ENCODE measurements around the gene THOP1.
"Not testable (repeated sequence)": the region's sequence is repeated elsewhere in the genome, so short reads cannot be mapped to it uniquely, and the experiment has no call there.

Gene THOP1

DNA sequence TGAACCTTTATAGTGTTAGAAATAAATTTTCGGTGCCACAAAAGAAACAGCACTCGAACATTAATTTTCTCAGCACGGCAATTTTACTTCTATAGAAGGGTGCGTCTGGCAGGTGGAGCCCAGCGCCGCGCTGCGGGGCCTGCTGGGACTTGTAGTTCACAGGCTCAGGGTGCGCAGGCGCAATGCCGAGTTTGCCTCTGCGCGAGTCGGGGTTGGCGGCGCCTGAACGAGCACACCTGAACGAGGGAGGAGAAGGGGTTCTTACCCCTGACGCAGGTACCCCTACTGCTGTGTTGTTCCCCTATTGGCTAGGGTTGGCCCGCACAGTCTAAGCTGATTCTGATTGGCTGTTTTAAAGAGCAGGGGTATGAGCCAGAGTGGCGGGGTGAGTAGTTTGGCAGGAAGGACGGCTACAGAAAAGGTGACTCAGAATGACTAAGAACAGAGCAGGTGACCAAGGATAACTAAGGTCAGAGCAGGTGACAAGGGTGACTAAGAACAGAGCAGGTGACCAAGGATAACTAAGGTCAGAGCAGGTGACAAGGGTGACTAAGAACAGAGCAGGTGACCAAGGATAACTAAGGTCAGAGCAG, 32.0 kb downstream of the THOP1 start:
- DNase-seq: not testable (repeated sequence)

DNA sequence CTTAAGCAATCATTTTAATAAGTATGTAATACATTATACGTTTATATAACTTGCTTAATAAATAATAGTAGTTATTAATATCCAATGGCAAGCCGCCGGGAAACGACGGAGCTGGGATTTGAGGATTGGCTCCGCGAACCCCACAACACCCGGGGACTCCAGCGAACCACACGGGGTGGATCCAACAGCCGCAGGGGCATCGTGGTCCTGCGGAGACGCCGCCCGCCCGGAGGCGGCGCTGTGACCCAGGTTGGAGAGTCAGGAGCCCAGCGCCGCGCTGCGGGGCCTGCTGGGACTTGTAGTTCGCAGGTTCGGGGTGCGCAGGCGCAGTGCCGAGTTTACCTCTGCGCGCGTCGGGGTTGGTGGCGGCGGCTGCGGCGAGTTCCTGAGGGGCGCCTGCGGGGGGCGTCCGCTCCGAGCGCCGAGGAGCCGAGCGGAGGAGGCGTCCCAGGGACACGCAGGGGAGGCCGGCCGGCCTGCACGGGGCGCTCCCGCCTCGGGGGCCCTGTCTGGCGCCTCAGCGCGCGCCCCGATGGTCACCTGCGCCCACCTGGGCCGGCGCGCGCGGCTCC, 34.3 kb downstream of the THOP1 start, which contains the start of gene ZNF554:
Gene ZNF554, plus strand, starts transcription at position 329 of the 572 bp plus-strand sequence. Its CDS starts 204 bp downstream, at position 533.
- DNase-seq: peak; percentile 93 to 99

DNA sequence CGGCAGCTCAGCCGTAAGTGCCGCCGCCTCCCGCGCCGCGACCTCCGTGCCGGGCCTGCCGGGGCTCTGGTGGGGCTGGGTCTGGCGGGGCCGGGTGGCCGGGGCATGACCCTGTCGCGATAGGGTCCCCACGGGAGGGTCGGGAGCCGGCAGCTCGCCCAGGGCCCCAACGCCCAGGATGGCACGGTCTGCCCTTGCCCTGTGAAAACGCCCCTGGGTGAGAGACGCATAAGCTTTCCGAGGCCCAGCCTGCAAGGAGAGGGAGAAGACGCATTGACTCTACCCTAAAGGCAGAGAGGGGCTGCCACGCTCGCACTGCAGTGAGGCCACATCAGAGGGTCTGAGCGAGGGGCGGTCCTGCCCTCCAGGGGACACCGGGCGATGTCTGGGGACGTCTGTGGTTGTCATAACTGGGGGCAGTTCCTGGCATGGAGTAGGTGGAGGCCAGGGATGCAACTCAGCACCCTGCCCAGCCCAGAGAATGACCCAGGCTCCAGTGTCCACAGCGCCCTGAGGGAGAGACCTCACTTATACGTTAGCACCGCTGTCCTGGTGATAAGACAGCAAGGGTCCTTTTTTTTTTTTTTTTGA, 34.9 kb downstream of the THOP1 start:
- no peak for DNase-seq

DNA sequence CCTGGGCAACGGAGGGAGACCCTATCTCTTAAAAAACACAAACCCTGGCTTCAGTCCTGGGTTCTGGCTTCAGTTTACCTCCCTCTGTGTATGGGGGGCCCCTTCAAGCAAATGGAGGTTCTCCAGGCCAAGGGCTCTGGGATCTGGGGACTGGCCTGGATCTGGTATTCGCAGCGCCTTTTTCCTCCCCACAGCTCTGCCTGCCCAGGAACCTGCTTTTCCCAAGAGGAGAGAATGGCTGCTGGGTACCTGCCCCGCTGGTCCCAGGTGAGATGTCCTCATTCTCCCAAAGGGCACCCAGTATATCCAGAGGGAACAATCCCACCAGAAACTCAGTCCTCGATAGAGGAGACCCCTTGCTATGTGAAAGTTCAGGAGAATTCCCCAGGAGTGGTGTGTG, 37.5 kb downstream of the THOP1 start:
- DNase-seq: no peak

DNA sequence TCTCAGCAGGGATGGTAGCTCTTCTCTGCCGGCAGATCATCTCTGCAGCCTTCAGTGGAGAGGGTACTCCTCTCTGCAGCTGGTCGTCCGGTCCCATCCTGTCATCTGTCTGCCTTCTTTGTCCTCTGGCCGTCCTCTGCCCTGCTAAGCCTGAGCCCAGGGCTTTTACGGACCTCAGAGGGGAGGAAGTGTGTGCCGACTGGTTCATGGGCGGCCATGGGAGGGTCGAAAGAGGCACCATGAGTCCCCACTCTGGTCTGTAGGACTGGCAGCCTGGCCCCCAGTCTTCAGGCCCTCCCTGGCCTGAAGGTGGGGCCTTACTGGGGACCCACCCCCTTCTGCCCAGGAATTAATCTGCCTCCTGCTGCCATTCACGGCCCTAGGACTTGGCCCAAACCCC, 38.3 kb downstream of the THOP1 start:
- DNase-seq: no peak

DNA sequence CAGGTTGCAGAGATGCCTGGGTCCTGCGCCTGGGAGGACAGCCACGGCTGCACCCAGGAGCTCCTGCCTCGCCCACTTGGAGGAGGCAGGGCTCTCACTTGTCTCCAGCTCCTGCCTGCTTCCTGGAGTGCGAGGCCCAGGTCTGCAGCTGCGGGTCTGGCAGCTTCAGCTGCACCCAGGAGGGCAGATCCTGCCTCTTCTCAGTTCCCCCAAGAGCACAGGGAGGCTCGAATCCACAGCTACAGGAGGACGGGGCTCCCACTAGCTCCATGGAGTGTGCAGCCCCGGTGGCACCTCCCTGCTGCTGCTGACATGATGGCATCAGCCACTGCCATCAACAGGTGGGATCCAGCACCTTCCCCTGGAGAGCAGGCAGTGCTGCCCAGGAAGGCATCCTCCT, 38.8 kb downstream of the THOP1 start:
- DNase-seq: no peak

DNA sequence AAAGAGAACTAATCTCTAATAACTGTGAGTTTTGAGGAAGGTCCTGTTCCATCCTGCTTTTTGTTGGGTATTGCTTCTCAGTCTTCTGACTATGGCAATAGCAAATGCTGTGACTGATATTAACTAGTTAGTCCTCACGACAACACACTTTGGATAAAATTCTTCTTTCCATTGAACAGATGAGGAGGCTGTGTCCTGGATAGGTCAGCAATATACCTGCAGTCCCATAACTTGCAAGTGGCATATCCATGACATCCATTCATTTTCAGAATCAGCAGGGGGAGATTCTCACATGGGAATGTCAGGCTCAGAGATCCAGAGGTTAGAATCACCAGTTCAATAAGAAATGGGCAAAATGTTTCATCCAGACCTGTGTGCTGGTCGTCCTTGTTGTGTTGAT, 41.7 kb downstream of the THOP1 start:
- no peak for DNase-seq

DNA sequence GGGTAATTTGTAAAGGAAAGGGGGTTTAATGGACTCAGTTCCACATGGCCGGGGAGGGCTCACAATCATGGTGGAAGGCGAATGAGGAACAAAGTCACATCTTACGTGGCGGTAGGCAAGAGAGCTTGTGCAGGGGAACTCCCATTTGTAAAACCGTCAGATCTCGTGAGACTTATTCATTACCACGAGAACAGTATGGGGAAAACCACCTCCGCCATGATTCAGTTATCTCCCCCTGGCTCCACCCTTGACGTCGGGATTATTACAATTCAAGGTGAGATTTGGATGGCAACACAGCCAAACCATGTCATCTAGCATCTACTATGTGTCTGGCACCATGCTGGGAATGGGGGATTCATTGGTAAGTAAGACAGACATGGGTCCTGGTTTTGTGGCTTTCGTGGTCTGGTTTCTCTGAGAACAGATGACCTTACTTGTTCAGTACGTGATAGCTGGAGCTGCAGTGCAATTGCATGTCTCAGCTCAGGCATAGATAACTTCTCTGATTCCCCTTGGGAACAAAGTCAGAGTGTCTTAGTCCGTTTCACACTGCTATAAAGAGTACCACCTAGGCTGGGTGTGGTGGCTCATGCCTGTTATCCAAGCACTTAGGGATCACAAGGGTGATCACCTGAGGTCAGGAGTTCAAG, 42.7 kb downstream of the THOP1 start:
- DNase-seq: no peak

DNA sequence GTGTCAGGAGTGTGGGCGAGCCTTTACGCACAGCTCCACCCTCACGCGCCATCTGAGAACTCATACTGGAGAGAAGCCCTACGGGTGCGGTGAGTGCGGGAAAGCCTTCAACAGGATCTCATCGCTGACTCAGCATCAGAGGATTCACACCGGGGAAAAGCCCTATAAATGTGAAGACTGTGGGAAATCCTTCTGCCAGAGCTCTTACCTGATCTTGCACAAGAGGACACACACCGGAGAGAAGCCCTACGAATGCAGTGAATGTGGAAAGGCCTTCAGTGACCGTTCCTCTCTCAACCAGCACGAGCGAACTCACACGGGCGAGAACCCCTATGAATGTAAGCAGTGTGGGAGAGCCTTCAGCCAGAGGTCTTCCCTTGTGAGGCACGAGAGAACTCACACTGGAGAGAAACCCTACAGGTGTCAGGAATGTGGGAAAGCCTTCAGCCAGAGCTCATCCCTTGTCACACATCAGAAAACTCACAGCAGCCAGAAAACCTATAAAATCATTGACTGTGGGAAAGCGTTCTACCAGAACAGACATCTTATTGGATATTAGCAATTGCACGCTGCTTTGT, 49.1 kb downstream of the THOP1 start:
- no peak for DNase-seq

DNA sequence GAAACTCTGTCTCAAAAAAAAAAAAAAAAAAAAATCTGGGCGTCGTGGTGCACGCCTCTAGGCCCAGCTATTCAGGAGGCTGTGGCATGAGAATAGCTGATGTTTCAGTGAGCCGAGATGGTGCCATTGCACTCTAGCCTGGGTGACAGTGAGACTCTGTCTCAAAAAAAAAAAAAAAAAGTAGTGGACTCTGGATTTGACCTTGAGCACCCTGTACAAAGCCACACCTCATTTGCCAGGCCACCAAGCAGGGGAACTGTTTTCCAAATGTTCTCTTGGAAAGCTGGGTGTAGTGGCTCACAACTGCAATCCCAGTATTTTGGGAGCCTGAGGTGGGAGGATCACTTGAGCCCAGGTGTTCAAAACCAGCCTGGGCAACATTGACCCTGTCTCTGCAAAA, 52.1 kb downstream of the THOP1 start:
- no peak for DNase-seq

DNA sequence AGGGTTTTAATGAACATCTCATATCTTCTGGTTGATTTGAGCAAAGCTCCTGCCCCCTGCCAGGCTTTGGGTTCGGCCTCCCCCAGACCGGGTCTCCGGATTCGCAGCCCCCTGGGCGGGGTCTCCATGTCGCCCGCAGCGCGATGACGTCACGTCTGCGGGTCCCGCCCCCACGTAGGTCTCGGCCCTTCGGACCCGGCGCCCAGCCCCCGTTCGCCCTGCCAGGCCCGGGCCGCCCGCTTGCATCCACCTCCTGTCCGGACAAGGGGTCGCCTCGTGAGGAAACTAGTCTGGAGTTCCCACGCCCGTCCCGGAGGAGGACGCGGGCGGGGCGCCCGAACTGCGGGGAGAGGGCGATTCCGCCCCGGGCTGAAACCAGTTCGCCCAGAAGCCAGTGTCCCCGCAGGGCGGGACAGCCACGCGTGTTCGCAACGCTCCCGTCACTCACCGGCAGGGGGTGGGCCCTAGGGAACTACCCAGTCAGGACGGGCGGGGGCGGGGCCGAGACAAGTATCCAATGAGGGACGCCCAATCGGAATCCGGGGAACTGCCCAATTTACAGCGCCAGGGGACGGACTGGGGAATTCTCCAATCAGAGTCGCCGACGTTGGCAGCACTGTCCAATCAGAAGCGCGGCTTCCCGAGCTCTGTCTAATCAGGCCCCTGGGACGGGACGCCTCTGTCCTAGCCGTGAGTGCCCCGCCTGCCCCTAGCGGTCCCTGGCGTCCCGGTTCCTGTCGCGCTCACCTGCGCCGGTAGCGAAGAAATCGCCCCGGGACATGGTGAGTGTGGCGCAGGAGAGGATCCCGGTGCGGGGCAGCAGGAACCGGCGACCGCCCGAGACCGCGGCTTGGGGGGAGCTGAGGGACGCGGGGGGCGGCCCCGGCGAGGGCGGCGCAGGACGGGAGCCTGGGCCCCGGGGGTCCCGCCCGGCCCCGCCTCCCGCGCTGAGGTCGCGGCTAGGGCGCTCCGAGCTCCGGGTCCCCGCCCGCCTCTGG, 55.8 kb downstream of the THOP1 start, which contains the start of gene ZNF555:
Gene ZNF555, plus strand, starts transcription at position 682 of the 998 bp plus-strand sequence. Its CDS starts 98 bp downstream, at position 780.
- DNase-seq: peak; percentile 97 to 100

DNA sequence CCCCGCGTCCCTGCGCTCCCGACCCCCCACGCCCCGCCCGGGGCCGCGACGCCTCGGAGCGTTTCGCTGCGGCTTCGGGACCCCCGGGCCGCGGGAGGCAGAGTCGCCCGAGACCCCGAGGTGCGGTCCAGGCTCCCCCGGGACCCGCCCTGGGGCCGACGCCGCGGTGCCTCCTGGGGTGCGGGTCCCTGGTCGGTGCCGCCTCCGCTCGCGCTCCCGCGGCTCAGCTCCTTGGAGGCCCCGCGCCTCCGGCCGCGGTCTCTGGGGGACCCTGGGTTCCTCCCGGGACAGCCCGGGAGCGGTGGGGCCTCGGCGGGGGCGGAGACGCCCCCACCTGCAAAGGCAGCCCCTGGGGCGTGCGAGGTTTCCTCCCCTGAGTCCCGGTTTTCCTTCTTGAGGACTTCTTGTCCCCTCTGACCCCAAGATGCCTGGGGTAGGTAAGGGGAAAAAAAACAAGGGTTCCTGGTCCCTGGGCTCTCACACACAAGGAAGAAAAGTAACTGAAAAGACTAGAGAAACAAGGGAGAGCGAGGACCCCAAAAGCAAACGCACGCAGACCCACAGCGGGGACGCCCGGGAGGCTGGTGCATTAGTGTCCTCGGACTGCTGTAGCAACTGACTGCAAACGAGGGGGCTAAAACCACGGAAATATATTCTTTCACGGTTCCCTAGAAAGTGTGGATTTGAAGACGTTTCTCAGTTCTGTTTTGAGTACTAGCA, 56.7 kb downstream of the THOP1 start:
- no peak for DNase-seq

DNA sequence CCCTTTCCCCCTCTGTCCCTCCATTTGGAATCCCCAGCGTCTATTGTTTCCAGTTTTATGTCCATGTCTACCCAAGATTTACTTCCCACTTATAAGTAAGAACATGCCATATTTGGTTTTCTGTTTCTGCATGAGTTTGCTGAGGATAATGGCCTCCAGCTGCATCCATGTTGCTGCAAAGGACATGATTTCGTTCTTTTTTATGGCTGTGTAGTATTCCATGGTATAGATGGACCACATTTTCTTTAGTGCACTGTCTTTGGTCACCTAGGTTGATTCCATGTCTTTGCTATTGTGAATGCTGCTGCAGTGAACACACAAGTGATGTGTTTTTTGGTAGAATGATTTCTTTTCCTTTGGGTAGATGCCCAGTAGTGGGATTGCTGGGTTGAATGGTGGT, 59.8 kb downstream of the THOP1 start:
- DNase-seq: no peak

DNA sequence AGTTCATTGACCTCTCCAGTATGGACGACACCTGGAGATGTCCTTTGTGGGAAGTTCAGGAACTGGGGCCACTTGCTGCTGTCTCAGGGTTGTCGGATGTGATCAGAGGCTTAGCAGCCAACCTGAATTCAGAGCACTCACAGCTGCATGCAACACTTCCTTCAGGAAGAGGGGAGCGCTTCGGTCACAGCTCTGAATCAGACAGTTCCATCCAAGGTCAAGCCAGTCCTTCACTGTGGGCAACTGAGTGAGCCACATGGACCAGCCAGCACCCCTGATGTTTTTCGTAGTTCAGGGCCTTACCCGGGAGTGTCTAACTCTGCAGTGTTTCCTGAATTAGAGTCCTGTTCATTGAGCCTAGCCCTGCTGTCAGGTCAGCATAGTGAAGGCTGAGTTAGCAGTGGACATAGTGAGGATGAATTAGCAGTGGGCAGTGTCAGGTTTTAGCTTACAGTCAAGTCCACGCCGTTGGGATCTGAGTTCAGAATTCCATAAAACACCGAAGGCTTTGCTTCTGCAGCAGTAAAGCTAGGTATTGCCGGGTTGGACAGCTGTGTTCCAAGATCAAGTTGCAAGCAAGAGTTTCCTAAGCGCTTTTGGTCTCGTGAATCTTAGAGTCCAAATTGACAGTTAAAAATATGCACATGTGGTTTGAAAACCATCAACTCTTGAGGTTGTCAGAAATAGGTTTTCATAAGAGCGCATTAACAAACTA, 61.0 kb downstream of the THOP1 start:
- no peak for DNase-seq

DNA sequence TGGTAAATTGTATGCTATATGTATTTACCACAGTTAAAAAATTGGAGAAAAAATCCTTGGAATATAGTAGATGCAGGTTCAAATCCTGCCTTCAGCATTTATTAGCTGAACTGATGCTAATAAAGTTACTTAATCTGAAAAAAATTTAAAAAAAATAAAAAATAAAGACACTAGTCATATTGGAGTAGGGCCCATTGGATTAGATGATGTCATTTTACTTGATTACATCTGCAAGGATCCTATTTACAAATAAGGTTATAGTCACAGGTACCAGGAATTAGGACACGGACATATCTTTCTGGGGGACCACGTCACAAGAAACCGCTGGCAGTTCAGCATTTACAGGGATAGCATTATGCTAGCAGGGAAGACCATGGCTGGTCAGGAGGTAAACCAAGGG, 62.2 kb downstream of the THOP1 start:
- DNase-seq: no peak

DNA sequence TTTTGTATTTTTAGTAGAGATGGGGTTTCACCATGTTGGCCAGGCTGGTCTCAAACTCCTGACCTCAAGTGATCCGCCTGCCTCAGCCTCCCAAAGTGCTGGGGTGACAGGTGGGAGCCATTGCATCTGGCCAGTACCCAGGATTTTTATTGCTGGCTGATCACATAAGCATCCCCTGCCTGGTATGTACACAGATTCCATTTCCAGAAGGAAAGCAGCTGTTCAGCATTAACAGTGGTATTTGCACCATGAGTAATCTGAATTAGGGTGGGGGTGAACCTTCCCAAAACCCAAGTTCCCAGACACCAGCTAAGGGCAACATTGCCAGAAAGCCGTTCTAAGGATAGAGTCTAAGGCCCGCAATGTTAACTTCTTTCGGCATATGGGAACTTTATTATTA, 63.3 kb downstream of the THOP1 start:
- no peak for DNase-seq

DNA sequence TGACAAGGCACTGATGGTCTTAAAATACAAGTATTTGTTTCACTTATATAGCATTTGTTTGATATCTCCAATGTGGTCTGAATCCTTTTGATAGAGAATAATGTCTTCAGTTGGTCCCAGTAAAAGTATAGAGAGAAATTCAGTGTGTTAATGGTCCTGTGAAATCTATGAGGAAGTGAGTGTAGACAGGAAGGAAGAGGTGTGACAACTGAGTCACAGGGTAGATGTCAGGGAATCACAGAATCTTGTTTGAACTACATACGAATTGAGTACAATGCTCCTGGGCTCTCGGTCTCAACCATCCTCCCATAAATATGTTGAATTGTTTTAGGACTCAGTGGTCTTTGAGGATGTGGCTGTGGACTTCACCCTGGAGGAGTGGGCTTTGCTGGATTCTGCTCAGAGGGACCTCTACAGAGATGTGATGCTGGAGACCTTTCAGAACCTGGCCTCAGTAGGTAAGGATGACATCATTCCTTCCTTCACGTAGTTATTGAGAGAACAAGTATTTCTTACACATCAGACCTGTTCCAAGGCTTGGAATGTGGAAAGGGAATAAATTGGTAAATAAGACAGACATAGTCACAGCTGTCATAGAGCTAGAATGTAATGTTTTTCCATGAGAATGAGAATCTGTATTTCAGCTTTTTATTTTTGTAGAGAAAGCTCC, 65.1 kb downstream of the THOP1 start:
- DNase-seq: no peak

DNA sequence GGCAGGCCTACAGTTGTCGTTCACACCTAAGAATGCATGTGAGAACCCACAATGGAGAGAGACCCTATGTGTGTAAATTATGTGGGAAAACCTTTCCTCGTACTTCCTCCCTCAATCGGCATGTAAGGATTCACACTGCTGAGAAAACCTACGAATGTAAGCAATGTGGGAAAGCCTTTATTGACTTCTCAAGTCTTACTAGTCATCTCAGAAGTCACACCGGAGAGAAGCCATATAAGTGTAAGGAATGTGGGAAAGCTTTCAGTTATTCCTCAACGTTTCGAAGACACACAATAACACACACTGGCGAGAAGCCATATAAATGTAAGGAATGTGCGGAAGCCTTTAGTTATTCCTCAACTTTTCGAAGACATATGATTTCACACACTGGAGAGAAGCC, 67.3 kb downstream of the THOP1 start:
- no peak for DNase-seq

DNA sequence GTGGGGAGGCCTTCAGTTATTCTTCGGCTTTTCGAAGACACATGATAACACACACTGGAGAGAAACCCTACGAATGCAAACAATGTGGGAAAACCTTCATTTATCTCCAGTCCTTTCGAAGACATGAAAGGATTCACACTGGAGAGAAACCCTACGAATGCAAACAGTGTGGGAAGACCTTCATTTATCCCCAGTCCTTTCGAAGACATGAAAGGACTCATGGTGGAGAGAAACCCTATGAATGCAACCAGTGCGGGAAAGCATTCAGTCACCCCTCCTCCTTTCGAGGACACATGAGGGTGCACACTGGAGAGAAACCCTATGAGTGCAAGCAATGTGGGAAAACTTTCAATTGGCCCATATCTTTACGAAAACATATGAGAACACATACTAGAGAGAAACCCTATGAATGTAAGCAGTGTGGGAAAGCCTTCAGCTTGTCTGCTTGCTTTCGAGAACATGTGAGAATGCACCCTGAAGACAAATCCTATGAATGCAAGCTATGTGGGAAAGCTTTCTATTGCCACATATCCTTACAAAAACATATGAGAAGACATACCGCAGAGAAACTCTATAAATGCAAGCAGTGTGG, 67.8 kb downstream of the THOP1 start:
- no peak for DNase-seq

DNA sequence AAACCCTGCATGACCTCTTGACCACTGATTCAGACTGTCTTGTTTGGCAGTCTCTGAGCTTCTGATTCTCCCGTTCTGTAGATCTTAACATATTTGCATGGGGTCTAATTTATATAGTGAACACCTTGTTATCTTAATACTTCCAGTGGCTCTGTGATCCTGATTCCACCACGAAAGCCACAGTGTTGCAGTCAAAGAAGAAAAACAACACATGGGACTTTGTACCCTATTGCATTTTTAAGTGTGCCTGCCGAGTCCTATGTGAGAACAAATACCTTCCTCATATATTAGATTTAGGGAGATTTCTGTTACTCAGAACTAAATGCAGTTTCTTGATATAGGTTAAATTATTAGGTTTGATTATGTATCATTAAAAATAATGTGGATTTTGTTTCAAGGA, 69.5 kb downstream of the THOP1 start:
- DNase-seq: no peak

Data from NCI-H446 (cell line).